DND-41 (cell line): ENCODE measurements around the gene RGS17.
A peak's percentile ranks its signal among the peaks of the same experiment; 100 is the strongest.

Experiments
- ATAC-seq: fragments of 200-7000 bp; cut with Tn5 transposase; 3 replicates; pipeline ENCODE4 v1.9.1; 2021; ENCODE audit warnings: low read depth; ENCODE audit not compliant: insufficient read depth
- DNase-seq: peaks from one replicate; pipeline ENCODE4 v3.0.0-alpha.2; 2020
- H2AFZ ChIP-seq: 2 replicates; pipeline ENCODE4 v1.6.0; 2012; ENCODE audit warnings: low read depth, low read length
- H3K27ac ChIP-seq: 2 replicates; pipeline ENCODE4 v1.5.1; 2012; ENCODE audit warnings: low read length, inconsistent platforms
- H3K27me3 ChIP-seq: fragments of 200-600 bp; sonication (generic); 2 replicates; pipeline ENCODE4 v1.6.0; 2012; ENCODE audit warnings: low read length, mild to moderate bottlenecking, inconsistent platforms; ENCODE audit not compliant: insufficient read depth, poor library complexity
- H3K36me3 ChIP-seq: 2 replicates; pipeline ENCODE4 v1.5.1; 2012; ENCODE audit warnings: low read length, inconsistent platforms; ENCODE audit not compliant: insufficient read depth
- H3K4me1 ChIP-seq: 2 replicates; pipeline ENCODE4 v1.5.1; 2012; ENCODE audit warnings: mild to moderate bottlenecking, low read length; ENCODE audit not compliant: insufficient read depth
- H3K4me2 ChIP-seq: 2 replicates; pipeline ENCODE4 v1.6.0; 2012; ENCODE audit warnings: mild to moderate bottlenecking, moderate library complexity, low read length, inconsistent platforms; ENCODE audit not compliant: insufficient read depth
- H3K4me3 ChIP-seq, 2 experiments: fragments of 200-600 bp in 1 of 2; shearing (Covaris generic) in 1 of 2; 2 replicates each; pipeline ENCODE4 v1.5.1; 2012 to 2016; ENCODE audit warnings: inconsistent platforms in 2 of 2, low read length in 2 of 2, mild to moderate bottlenecking in 2 of 2, low read depth in 1 of 2, moderate library complexity in 1 of 2
- H3K79me2 ChIP-seq: 2 replicates; pipeline ENCODE4 v1.6.0; 2012; ENCODE audit warnings: low read length, inconsistent platforms; ENCODE audit not compliant: insufficient read depth
- H3K9ac ChIP-seq: 2 replicates; pipeline ENCODE4 v1.6.0; 2012; ENCODE audit warnings: low read depth, mild to moderate bottlenecking, inconsistent platforms, low read length, moderate library complexity
- H3K9me3 ChIP-seq: 2 replicates; pipeline ENCODE4 v1.5.1; 2012; ENCODE audit warnings: low read length, moderate library complexity, mild to moderate bottlenecking, inconsistent platforms; ENCODE audit not compliant: insufficient read depth, severe bottlenecking
- H4K20me1 ChIP-seq: 2 replicates; pipeline ENCODE4 v1.6.0; 2012; ENCODE audit warnings: low read length; ENCODE audit not compliant: insufficient read depth
- EZH2 ChIP-seq: IDR thresholded peaks from 3 replicates; pipeline ENCODE4 v1.6.1; 2012; ENCODE audit warnings: borderline replicate concordance, low read depth, mild to moderate bottlenecking, moderate library complexity, low read length, inconsistent platforms; ENCODE audit not compliant: severe bottlenecking
- TF ChIP-seq, protein P1 (sequence below): IDR thresholded peaks from 2 replicates; pipeline ENCODE4 v1.5.1; 2012; ENCODE audit warnings: borderline replicate concordance, low read length, moderate library complexity, mild to moderate bottlenecking; ENCODE audit not compliant: poor library complexity, severe bottlenecking; ENCODE audit errors: extremely low read depth

Gene RGS17

DNA sequence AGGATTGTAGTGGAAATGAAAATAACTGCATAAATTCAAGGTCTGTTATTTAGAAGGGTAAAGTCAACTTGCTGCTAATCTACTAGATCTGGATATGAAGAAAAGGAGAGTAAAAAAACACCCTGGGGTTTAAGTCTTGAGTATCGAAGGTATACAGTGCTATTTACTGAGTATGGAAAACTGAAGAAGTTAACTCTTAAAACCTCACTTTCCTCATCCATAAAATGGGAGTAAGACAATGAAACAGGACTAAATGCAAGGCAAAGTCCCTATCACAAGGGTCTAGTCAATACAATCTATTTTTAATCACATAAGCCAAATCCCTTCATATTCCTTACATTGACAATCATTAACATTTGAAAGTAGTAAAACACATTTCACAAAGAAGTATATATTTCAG is 150.4 kb downstream of the RGS17 start:
- H3K79me2 ChIP-seq, result peaks cover 94% of the 10 kb centered on the region
- no peak for ATAC-seq
- DNase-seq, result no peak
- H3K27me3 ChIP-seq, result no peaks in the 10 kb centered on the region
- no peak overlapping the region for H2AFZ ChIP-seq
- H3K9ac ChIP-seq, result peak overlapping the region; percentile 100
- no peaks in the 10 kb centered on the region for H3K9me3 ChIP-seq
- H3K36me3 ChIP-seq, result peaks cover 68% of the 10 kb centered on the region
- peaks cover 64% of the 10 kb centered on the region for H3K4me1 ChIP-seq
- H4K20me1 ChIP-seq, result peaks cover 60% of the 10 kb centered on the region
- TF ChIP-seq EZH2, result no peak
- TF ChIP-seq, protein P1, sequence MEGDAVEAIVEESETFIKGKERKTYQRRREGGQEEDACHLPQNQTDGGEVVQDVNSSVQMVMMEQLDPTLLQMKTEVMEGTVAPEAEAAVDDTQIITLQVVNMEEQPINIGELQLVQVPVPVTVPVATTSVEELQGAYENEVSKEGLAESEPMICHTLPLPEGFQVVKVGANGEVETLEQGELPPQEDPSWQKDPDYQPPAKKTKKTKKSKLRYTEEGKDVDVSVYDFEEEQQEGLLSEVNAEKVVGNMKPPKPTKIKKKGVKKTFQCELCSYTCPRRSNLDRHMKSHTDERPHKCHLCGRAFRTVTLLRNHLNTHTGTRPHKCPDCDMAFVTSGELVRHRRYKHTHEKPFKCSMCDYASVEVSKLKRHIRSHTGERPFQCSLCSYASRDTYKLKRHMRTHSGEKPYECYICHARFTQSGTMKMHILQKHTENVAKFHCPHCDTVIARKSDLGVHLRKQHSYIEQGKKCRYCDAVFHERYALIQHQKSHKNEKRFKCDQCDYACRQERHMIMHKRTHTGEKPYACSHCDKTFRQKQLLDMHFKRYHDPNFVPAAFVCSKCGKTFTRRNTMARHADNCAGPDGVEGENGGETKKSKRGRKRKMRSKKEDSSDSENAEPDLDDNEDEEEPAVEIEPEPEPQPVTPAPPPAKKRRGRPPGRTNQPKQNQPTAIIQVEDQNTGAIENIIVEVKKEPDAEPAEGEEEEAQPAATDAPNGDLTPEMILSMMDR, result no peak
- peak overlapping the region; percentile 79 to 94 for H3K4me3 ChIP-seq
- peak overlapping the region; percentile 46 for H3K27ac ChIP-seq
- H3K4me2 ChIP-seq, result peak overlapping the region; percentile 63

DNA sequence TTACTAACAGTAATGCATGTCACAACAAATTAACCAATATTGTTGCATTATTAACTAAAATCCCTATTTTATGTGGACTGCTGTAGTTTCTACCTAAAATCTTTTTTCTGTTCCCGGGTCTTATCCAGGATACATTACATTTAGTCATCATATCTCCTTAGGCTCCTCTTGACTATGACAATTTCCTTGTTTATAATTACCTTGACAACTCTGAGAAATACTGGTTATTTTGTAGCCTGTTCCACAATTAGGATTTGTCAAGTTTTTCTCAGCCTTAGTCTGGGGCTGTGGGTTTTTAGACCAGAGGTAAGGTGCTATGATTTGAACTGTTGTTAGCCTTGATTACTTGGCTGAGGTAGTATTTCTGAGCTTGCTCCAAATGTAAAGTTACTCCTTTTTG is 152.0 kb downstream of the RGS17 start:
- Histone ChIP-seq H3K4me2 (peak overlapping the region; percentile 63), H3K27ac (no peak overlapping the region; the same call in 1 of the 2 replicates), H4K20me1 (peaks cover 75% of the 10 kb centered on the region), H3K4me1 (peaks cover 66% of the 10 kb centered on the region), H3K27me3 (no peaks in the 10 kb centered on the region), H3K4me3 (peak overlapping the region in 1 of 2 experiments; percentile 79; a peak in 2 of 4 replicates), H3K9ac (peak overlapping the region; percentile 100), H3K36me3 (peaks cover 81% of the 10 kb centered on the region), H3K79me2 (peaks cover 94% of the 10 kb centered on the region), H3K9me3 (no peaks in the 10 kb centered on the region), H2AFZ (no peak overlapping the region)
- DNase-seq, result no peak
- TF ChIP-seq EZH2, result no peak
- TF ChIP-seq, protein P1, result no peak
- no peak for ATAC-seq

DNA sequence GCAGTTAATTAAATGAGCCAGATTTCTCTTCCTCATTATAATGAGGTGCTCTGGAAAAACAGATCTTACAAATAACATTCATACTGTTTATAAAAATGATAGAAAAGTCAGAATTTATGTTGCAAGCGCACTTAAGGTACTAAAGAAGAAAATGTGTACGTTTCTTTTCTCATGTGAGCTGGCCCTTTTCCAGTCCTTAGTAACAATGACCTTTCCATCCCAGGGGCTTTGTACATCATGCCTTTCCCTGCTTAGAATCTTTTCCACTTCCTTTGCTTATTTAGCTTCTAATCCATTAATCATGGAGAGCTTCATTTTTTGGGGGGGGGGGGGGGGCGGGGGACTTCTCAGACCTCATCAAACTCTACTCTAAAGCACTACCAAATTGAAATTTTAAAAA is 153.0 kb downstream of the RGS17 start:
- DNase-seq, result no peak
- peaks cover 92% of the 10 kb centered on the region for H3K36me3 ChIP-seq

More for the DNA sequence above, 153.0 kb downstream of the RGS17 start:
- peak overlapping the region; percentile 63 for H3K4me2 ChIP-seq
- H3K79me2 ChIP-seq, result peaks cover 99% of the 10 kb centered on the region
- ATAC-seq, result no peak
- H4K20me1 ChIP-seq, result peaks cover 86% of the 10 kb centered on the region
- peaks cover 74% of the 10 kb centered on the region for H3K4me1 ChIP-seq
- no peak overlapping the region for H2AFZ ChIP-seq
- H3K9ac ChIP-seq, result peak overlapping the region; percentile 18
- no peaks in the 10 kb centered on the region for H3K27me3 ChIP-seq
- no peaks in the 10 kb centered on the region for H3K9me3 ChIP-seq
- peak overlapping the region in 1 of 2 experiments; percentile 48; a peak in 1 of 4 replicates for H3K4me3 ChIP-seq
- H3K27ac ChIP-seq, result no peak overlapping the region
- no peak for TF ChIP-seq EZH2
- TF ChIP-seq, protein P1, result no peak
